ENCODE data around the gene IRF4. TPM values are rescaled to one million over a fixed set of nuclear protein-coding genes. Genes with fewer than 3 reads are reported as not detected.

IRF4 gene
- total RNA-seq, 1 experiment from 2014 or later, result 0.23 TPM

- no peak for DNase-seq (ENCODE audit: low read depth)
Observed at GRCh38 chr6:353642-354614, 37.6 kb upstream of the IRF4 start.

- no peak for DNase-seq (ENCODE audit: low read depth)
Observed at GRCh38 chr6:354631-355280, 36.8 kb upstream of the IRF4 start.

GRCh38 chr6:355373-356208 lies 36.0 kb upstream of the IRF4 start:
- DNase-seq (ENCODE audit: low read depth), result no peak

GRCh38 chr6:356828-357251 lies 34.7 kb upstream of the IRF4 start:
- DNase-seq (ENCODE audit: low read depth), result no peak

- DNase-seq (ENCODE audit: low read depth), result no peak
Observed at GRCh38 chr6:357261-357790, 34.2 kb upstream of the IRF4 start.

- no peak for DNase-seq (ENCODE audit: low read depth)
Observed at GRCh38 chr6:357791-358341, 33.7 kb upstream of the IRF4 start.

- DNase-seq (ENCODE audit: low read depth), result no peak
Observed at GRCh38 chr6:358432-358831, 33.1 kb upstream of the IRF4 start.

- no peak for DNase-seq (ENCODE audit: low read depth)
Observed at GRCh38 chr6:358847-359246, 32.7 kb upstream of the IRF4 start.

- no peak for DNase-seq (ENCODE audit: low read depth)
Observed at GRCh38 chr6:359261-360035, 32.1 kb upstream of the IRF4 start.

GRCh38 chr6:360349-360748 lies 31.2 kb upstream of the IRF4 start:
- no peak for DNase-seq (ENCODE audit: low read depth)

GRCh38 chr6:360764-361373 lies 30.7 kb upstream of the IRF4 start:
- no peak for DNase-seq (ENCODE audit: low read depth)

GRCh38 chr6:361411-362132 lies 30.0 kb upstream of the IRF4 start:
- DNase-seq (ENCODE audit: low read depth), result no peak

- no peak for DNase-seq (ENCODE audit: low read depth)
Observed at GRCh38 chr6:362231-362923, 29.2 kb upstream of the IRF4 start.

GRCh38 chr6:362924-363249 lies 28.7 kb upstream of the IRF4 start:
- no peak for DNase-seq (ENCODE audit: low read depth)

- no peak for DNase-seq (ENCODE audit: low read depth)
Observed at GRCh38 chr6:363291-363690, 28.3 kb upstream of the IRF4 start.

GRCh38 chr6:363909-364308 lies 27.6 kb upstream of the IRF4 start:
- no peak for DNase-seq (ENCODE audit: low read depth)

- DNase-seq (ENCODE audit: low read depth), result no peak
Observed at GRCh38 chr6:364609-365540, 26.7 kb upstream of the IRF4 start.

- no peak for DNase-seq (ENCODE audit: low read depth)
Observed at GRCh38 chr6:365835-366234, 25.7 kb upstream of the IRF4 start.

Data from Daoy (cell line).